Measurements from ENCODE around the gene TRAPPC10.
"Not testable (repeated sequence)": the region's sequence is repeated elsewhere in the genome, so short reads cannot be mapped to it uniquely, and the experiment has no call there.

DNA sequence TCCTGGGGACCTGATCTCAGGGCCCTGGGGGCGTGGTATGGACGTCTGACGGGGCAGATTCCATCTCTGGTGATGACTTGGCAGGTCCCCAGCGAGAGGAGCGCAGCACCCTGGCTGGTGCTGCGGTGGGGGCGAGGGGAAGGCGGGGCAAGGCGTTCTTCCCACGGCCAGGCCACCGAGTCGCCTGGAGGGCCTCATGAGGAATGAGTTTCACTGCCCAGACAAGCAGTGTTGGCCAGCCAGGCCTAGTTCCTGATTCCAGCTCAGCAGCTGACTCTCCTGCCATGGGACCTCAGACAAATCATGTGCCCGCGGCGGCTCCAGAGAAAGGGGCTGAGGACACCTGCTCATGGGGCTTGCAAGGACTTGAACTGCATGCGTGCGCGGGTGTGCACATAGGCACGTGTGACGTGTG is 142.7 kb downstream of the TRAPPC10 start:
- not testable (repeated sequence) for TF ChIP-seq CTCF, POLR2A (IDR thresholded peaks at IDR 0.05)

All from thyroid gland (tissue), 4 donors.